ENCODE results near the gene GMDS.

- TF ChIP-seq POLR2A (IDR thresholded peaks at IDR 0.05; ENCODE audit: insufficient read depth in 1 of 2, low read depth in 2 of 2, low read length in 2 of 2) = no peak
- no peak for TF ChIP-seq RAD21 (CRISPR knock-in tag; IDR thresholded peaks at IDR 0.05)
- TF ChIP-seq ZNF350 (CRISPR knock-in tag; IDR thresholded peaks at IDR 0.05; ENCODE audit: borderline replicate concordance, low read depth) = no peak
- TF ChIP-seq, protein P1, sequence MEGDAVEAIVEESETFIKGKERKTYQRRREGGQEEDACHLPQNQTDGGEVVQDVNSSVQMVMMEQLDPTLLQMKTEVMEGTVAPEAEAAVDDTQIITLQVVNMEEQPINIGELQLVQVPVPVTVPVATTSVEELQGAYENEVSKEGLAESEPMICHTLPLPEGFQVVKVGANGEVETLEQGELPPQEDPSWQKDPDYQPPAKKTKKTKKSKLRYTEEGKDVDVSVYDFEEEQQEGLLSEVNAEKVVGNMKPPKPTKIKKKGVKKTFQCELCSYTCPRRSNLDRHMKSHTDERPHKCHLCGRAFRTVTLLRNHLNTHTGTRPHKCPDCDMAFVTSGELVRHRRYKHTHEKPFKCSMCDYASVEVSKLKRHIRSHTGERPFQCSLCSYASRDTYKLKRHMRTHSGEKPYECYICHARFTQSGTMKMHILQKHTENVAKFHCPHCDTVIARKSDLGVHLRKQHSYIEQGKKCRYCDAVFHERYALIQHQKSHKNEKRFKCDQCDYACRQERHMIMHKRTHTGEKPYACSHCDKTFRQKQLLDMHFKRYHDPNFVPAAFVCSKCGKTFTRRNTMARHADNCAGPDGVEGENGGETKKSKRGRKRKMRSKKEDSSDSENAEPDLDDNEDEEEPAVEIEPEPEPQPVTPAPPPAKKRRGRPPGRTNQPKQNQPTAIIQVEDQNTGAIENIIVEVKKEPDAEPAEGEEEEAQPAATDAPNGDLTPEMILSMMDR (CRISPR knock-in tag; IDR thresholded peaks at IDR 0.05) = no peak
- no peak for TF ChIP-seq ZNF784 (CRISPR knock-in tag; IDR thresholded peaks at IDR 0.05; ENCODE audit: borderline replicate concordance)
- no peak for TF ChIP-seq ZKSCAN5 (CRISPR knock-in tag; IDR thresholded peaks at IDR 0.05)
- TF ChIP-seq MAZ (IDR thresholded peaks at IDR 0.05; ENCODE audit: borderline replicate concordance, low read depth, low read length) = no peak
- no peak for TF ChIP-seq MAZ (CRISPR knock-in tag; IDR thresholded peaks at IDR 0.05; ENCODE audit: low read depth)
- TF ChIP-seq RCOR2 (CRISPR knock-in tag; IDR thresholded peaks at IDR 0.05) = no peak
- TF ChIP-seq ZNF264 (CRISPR knock-in tag; IDR thresholded peaks at IDR 0.05) = no peak
- no peak for TF ChIP-seq ZNF670 (CRISPR knock-in tag; IDR thresholded peaks at IDR 0.05; ENCODE audit: borderline replicate concordance)
- no peak for TF ChIP-seq ADNP (CRISPR knock-in tag; IDR thresholded peaks at IDR 0.05)
These were observed 275.2 kb downstream of the GMDS start for GRCh38 chr6:1970151-1970561.
